Ecto neural progenitor cell (in vitro differentiated cells): ENCODE results near the gene SLC19A1.
A peak's percentile ranks its signal among the peaks of the same experiment; 100 is the strongest.
"Not testable (repeated sequence)": the region's sequence is repeated elsewhere in the genome, so short reads cannot be mapped to it uniquely, and the experiment has no call there.

Source experiments
- DNase-seq: peaks from one replicate; pipeline ENCODE4 v3.0.0-alpha.2; 2018; ENCODE audit warnings: low spot score

Gene SLC19A1

DNA sequence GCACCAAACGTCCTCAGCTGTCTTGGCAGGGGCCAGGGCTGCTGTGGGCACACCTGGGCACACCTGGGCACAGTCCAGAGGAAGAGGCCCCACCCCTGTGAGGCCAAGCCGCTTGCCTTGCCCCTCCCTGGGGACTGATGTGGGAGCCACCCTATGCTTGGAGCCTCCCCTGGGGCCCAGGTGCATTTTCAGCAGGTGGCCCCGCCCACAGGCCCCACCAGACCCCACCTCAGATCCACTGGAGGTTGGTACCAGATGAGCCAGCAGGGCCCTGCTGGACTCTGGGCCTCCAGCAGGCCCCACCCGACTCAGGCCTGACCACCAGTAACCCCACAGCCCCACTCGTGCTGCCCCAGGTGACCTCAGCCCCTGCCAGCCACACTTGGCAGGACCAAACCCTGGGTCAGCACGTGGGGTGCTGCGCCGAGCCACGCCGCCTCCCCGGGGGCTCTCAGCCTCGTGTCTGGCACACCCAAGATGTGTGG lies 8.8 kb downstream of the SLC19A1 start:
- peak; percentile 41 for DNase-seq

GRCh38 chr21:45532826-45533360 lies 9.3 kb downstream of the SLC19A1 start:
- peak; percentile 31 for DNase-seq

DNA sequence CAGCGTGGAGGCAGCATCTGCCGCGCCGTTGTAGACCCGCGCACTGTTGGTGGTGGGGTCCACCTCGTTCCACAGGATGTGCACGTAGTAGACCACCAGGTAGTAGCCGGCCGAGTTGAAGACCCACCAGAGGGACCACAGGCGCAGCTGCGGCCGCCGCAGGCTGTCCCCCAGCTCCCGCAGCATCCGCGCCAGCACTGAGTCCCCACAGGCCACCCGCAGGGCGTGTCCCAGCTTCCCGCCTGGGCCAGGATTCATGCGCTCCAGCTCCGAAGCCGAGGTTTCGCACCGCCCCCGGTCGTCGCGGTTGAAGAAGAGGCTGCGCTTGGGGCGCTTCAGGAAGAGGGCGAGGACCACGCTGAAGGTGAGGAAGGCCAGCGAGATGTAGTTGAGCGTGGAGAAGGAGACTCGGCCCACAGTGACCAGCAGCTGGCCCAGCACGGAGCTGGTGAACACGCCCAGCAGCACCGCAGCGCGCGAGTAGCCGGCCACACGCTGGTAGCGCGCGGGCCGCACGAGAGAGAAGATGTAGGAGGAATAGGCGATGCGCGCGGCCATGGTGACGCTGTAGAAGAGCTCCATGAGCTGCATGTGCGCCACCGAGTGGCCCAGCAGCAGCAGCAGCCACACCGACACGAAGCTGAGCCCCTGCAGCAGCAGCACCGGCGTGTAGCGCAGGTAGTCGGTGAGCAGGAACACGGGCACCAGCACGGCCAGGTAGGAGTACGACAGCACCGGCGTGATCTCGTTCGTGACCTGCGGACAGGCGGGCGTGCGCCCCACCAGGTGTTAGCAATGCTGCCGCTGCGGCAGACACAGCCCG lies 10.6 kb downstream of the SLC19A1 start:
- DNase-seq = peak; percentile 41

DNA sequence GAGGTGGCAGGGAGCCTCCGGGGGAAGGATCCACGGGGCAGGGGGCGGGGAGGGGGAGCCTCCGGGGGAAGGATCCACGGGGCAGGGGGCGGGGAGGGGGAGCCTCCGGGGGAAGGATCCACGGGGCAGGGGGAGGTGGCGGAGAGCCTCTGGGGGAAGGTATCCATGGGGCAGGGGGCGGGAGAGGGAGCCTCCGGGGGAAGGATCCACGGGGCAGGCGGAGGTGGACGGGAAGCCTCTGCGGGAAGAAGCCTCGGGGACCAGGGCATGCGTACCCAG lies 11.2 kb downstream of the SLC19A1 start:
- peak; percentile 30 for DNase-seq

- peak; percentile 38 for DNase-seq
These were observed 11.7 kb downstream of the SLC19A1 start for GRCh38 chr21:45530423-45531113.

- DNase-seq = no peak
These were observed 12.3 kb downstream of the SLC19A1 start for GRCh38 chr21:45529785-45530422.

DNA sequence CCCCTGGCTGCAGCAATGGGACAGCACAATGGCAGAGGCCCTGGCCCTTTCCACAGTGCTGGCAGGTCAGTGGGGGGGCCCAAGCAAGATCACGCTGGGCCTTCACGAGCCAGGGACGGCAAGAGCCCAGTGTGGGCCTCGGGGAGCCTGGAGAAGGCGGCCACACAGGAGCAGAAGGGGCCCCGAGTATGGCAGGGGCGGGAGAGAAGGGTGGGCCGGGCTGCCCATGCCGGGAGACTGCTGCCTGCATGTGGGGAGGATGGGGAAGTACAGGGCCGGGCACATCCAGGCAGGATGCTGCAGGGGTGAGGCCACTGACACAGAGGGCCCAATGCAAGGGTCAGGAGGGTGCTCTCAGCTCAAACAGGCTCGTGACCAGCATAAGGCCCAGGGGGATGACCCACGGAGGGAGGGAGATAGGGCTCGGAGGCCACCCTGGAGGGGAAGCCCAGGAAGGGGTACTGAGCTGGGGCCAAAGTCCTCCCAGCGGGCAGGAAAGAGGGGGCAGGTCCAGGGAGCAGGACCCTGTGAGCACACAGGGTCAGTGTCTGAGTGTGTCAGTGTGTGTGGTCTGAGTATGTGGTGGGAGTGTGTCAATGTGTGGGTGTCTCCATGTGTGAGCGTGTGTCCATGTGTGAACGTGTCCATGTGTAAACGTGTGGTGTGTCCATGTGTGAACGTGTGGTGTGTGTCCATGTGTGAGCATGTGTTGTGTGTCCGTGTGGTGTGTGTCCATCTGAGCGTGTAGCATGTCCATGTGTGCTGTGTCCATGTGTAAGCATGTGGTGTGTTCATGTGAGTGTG lies 13.1 kb downstream of the SLC19A1 start:
- no peak for DNase-seq

GRCh38 chr21:45528028-45528705 lies 14.1 kb downstream of the SLC19A1 start:
- no peak for DNase-seq

- DNase-seq = not testable (repeated sequence)
These were observed 14.9 kb downstream of the SLC19A1 start for GRCh38 chr21:45527151-45527999.

DNA sequence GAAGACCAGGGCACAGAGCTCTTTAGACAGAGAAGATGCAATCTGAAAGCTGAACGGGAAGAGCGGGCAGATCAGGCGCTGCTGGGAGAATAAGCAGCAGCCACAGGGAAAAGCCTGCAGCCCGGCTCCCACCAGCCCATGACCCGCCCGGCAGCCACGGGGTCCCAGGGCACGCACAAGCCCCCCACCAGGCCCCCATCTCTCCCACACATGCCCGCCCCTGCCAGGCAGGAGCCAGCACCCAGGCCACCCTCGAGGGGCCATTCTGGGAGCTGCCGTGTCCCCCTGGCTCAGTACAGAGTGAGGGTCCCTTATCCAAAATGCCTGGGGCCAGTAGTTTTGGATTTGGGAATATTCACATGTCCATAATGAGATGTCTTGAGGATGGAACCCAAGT lies 16.3 kb downstream of the SLC19A1 start:
- DNase-seq = no peak

DNA sequence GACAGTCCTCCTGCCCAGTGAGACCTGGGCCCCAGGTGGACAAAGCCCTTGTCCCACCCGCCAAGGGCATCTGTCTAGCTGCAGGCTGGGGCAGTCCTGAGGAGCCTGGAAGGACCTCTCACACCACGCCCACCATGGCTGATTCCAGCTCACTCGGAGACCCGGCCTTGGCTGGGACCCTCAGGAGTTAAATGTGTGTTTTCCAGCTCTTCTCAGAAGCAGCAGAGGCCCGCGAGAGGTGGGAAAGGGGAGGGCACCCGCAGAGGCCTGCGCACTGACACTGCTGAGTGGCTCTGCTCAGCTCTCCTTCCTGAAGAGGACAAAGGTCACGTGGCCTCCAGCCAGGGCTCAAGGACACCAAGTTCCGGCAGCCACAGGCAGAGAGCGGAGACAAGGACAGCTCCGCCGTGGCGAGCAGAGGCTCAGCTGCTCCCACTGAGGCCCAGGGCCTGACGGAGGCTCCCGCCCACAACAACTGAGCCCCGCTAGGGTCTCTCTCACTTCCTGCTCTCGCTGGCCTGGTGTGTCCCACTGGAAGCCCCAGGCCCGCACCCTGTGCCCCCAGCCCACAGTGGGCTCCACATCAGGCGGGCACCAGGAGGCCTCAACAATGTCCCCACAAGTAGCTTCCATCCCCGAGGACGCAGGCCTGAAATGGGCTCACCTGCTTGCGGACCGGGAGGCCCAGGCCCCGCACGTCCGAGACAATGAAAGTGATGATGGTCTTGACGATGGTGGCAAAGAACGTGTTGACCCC lies 16.9 kb downstream of the SLC19A1 start:
- no peak for DNase-seq

DNA sequence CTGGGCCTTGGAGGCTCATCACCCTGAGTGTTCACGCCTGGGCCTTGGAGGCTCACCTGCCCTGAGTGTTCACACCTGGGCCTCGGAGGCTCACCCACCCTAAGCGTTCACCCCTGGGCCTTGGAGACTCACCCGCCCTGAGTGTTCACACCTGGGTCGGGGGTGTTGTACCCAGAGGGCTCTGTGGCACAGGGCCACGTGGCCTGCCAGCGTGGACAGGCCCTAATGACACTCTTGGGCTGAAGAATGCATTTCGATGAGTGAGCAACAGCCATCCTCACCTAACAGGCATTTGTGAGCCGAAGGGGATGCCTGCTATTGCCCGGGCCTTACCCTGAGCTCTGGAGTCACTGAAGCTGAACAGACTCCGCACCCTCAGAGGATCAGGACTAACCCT lies 17.5 kb downstream of the SLC19A1 start:
- DNase-seq = no peak

- no peak for DNase-seq
These were observed 18.7 kb downstream of the SLC19A1 start for GRCh38 chr21:45523411-45524101.

- DNase-seq = no peak
These were observed 19.3 kb downstream of the SLC19A1 start for GRCh38 chr21:45522986-45523385.

DNA sequence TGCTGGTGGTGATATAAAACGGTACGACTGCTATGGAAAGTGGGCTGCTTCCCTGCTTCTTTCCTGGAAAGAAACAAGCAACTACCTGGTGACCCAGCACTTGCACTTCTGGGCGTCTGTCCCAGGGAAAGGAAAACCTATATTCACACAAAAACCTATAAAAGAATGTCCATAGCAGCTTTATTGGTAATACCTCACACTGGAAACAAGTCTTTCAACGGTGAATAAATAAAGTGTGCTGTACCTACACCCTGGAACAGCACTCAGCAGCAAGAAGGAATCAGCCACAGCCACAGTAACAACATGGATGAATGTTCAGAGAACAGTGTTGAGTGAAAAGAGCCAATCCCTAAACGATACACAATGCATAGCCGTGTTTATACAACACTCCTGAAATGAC lies 19.9 kb downstream of the SLC19A1 start:
- no peak for DNase-seq

- DNase-seq = no peak
These were observed 21.0 kb downstream of the SLC19A1 start for GRCh38 chr21:45521241-45521640.

- DNase-seq = no peak
These were observed 23.1 kb downstream of the SLC19A1 start for GRCh38 chr21:45519182-45519581.

GRCh38 chr21:45518742-45519141 lies 23.5 kb downstream of the SLC19A1 start:
- no peak for DNase-seq
